GM19455 (cell line): Measurements from ENCODE around the gene PLCG2.
A peak's percentile ranks its signal among the peaks of the same experiment; 100 is the strongest.

Experiments used
- ATAC-seq: cut with Tn5 transposase; IDR thresholded peaks from one replicate; pipeline ENCODE4 v1.9.1; 2021; ENCODE audit not compliant: unreplicated experiment

PLCG2 gene

GRCh38 chr16:81814751-81815428 lies 35.8 kb downstream of the PLCG2 start:
- ATAC-seq, result no peak

GRCh38 chr16:81815429-81815766 lies 36.3 kb downstream of the PLCG2 start:
- no peak for ATAC-seq

- ATAC-seq, result no peak
Observed at GRCh38 chr16:81816351-81816750, 37.3 kb downstream of the PLCG2 start.

- no peak for ATAC-seq
Observed at GRCh38 chr16:81816793-81817210, 37.7 kb downstream of the PLCG2 start.

DNA sequence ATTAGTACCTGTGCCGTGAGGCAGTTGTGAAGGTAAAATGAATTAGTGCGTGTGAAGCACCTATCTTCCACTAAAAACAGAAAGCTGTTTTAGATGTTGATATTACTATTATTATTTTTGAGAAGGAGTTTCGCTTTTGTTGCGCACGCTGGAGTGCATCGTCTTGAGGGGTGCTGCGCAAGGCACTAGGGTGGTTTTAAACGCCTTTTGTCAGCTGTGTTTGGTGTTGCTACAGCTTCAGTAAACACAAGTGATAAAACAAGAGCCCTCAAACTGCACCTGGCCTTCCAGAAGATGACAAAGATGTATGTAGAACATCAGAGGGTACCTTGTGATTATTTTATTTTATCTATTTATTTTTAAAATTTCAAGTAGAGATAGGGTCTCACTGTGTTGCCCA lies 38.2 kb downstream of the PLCG2 start:
- no peak for ATAC-seq

DNA sequence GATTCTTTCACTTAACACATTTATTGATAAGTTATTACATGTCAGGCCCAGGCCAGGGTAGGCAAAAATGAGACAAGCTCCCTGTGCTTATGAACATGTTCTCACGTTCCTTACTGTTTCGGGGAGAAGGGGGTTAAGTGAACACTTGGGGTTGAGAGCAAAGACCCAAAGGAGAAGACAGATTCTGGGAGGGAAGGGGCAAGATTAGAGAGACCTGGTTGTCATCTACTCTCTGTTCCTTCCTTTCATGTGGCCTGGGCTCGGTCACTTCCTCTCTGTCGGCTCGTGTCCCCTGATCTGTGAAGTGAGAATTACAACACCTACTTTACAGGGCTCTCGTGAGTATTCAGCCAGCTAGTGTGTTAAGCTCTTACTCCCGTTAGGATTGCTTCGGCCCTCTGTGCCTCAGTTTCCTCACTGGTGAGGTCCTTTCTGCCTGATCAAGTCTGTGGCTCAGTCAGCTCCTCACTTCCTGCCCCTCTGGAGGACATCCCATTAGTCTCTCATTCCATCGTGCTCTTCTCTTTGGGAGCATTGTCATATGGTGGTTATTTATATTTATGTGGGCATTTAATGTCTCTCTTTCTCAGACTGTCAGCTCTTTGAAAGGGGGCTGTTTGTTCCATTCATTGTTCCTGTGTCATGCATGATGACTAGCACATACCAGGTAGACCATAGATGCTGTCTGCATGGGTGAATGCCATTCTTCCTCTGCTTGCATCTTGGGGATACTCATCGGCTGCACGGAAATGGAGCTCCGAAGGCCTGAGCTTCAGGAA lies 38.9 kb downstream of the PLCG2 start:
- peak; percentile 35 for ATAC-seq

- ATAC-seq, result no peak
Observed at GRCh38 chr16:81818568-81818896, 39.4 kb downstream of the PLCG2 start.

DNA sequence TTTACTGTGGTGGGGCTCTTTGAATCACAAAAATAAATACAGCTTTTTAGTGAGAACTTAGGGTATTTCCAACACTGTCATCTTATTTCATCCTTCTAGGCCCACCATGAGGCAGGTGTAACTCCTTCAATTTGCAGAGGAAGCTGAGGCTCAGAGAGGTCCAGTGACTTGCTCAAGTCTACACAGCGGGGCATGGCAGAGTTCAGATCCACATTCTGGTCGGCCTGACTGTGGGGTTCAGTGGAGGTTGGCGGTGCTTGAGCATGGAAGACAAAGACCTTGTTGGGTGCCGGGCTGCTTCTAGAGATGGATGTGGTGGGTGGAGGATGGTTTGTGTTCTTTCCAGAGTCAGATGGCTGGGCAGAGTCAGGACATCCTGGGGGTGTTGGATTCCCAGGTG lies 39.8 kb downstream of the PLCG2 start:
- ATAC-seq, result no peak

DNA sequence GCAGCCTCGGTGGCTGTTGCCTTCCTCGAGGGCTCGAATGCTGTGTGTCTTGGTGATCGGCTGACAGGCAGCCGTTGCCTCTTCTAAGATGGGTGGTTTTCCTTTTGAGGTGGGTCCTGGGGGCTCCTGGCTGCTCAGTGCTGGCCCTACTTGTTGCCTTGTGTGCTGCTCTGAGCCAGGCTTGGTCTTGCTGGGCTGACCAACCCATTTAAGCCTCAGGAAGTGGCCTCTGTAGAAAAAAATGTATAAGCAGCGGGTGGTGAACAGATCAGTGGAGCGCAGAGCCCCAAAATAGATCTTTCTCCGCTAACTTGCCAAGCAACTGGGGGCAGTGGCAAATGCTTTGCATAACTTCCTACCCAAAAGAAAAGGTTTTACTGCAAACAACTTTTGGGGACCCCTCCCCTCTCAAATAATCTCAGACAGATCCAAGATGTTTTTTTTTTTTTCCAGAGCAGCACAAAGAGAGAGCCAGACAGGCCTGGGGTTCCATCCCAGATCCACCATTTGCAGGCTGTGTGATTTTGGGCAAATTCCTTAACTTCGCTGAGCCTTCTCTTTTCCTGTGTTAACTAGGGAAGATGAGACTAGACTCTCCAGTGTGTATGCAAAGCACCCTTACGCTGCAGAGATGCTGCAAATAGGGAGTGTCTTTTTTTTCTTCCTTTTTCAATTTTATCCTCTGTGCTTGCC lies 42.5 kb downstream of the PLCG2 start:
- peak; percentile 41 for ATAC-seq

DNA sequence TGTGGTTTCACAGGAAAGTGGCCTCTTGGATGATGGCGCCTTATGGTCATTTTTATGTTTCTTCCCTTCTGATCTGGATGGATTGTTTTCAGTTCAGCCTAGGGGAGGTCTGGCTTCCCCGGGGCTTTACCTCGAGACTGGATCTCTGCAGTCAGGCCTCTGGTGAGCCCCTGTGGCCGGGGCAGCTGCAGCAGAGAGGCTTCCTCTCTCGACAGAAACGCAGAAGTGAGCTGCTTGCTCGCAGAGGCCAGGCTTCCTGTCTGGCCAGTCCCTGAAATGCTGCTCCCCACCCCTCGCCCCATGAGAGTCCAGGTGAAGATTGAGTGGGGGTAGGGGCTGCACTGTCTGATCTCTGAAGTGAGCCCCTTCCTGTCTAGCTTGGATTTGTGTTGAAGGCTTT lies 44.0 kb downstream of the PLCG2 start:
- no peak for ATAC-seq

- ATAC-seq, result no peak
Observed at GRCh38 chr16:81823734-81824133, 44.6 kb downstream of the PLCG2 start.

DNA sequence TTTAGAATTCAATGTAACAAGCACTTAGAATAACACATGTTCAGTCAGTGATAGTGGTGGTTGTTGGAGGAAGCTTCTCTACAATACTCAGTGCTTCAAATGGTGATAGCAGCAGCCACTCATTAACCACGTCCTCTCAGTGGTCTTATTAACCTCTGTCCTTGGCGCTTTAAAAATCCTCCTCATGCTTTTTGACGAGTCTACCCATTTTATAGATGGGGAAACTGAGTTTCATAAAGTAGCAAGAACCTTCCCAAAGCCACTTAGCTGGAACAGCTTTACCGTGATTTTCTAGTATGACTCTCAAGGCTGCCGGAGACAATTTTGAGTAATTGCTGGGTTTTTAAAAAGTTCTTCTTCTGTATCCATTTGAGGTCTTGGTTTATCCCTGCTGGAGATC lies 47.4 kb downstream of the PLCG2 start:
- ATAC-seq, result no peak

DNA sequence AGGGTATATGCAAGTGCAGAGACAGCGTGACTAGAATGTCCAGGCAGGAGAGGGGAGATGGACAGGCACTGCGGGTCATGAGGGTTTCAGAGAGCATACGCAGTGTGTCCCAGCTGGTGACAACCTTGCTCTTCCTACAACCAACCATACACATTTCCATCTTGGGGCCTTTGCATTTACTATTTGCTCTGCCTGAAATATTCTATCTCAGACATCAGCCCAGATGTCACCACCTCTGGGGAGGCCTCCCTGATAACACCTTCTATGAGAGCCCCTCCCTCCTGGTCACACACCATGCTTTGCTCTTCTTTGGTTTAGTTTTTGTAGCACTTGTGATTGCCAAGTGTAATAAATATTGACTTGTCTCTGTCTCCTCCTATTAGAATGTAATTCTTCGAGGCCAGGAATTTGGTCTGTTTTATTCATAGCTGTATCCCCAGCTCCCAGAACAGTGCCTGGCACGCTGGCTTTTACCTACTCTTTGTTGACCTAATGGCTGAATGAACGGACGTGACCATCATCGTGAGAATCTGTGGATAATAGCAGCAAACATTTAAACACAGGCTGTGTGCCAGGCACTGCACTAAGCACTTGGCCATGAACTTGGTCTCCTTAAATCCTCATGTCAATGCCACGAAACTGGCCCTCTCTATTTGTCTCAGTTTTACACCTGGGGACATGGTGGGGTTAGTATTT lies 51.9 kb downstream of the PLCG2 start:
- no peak for ATAC-seq

DNA sequence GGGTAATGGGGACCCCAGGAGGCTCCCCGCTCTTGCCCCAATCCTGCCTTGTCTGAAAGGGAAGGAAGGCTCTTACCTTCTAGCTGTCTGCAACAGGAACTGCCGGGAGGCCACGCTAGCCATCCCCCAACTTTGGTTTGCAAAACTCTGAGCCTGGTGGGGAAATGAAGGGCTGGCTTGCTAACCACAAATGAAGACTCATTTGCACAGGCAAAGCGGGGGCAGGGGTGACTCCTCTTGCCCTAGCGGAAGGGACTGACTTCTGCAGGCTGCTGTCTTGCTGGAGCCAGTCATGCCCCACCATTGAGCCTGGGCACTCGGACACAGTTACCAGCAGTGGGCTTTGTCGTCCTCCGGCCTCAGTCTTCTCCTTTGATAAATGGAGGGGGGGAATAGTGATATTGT lies 52.6 kb downstream of the PLCG2 start:
- peak; percentile 54 for ATAC-seq

- ATAC-seq, result no peak
Observed at GRCh38 chr16:81832801-81833547, 53.9 kb downstream of the PLCG2 start.

- ATAC-seq, result no peak
Observed at GRCh38 chr16:81833751-81834150, 54.7 kb downstream of the PLCG2 start.

- no peak for ATAC-seq
Observed at GRCh38 chr16:81834868-81835267, 55.8 kb downstream of the PLCG2 start.

- ATAC-seq, result peak; percentile 52
Observed at GRCh38 chr16:81836279-81837054, 57.4 kb downstream of the PLCG2 start.

DNA sequence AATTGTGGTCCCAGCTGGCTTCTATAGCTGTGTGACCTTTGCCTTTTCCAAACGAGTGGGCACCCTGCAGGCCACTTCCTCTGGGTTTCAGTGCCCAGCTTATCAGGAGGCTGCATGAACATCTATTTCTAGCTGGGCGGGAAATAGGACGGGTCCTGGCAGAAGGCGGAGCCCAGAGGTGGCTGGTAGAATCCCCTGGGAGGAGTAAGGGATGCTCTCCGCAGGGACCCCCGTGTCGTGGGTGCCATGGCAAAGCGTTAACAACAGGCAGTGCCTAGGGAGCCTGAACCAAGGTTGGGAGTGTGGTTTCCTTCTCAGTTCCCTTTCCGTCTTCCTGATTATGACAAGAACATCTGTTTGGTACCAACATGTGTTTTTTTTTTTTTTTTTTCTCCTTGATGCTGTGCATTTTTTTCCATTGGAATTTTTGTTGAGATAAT lies 58.2 kb downstream of the PLCG2 start:
- no peak for ATAC-seq

GRCh38 chr16:81838794-81839193 lies 59.7 kb downstream of the PLCG2 start:
- ATAC-seq, result peak; percentile 42
